HepG2 (cell line): Measurements from ENCODE around the gene TMEM235. TPM values are rescaled to one million over a fixed set of nuclear protein-coding genes. Genes with fewer than 3 reads are reported as not detected.
A peak's percentile ranks its signal among the peaks of the same experiment; 100 is the strongest.

Experiments
- IKZF4 ChIP-seq: sonication (generic); formaldehyde crosslinking; IDR thresholded peaks from 2 replicates; pipeline ENCODE4 v1.5.1; 2020; ENCODE audit warnings: borderline replicate concordance, mild to moderate bottlenecking, low read depth, missing genetic modification reagents; ENCODE audit errors: not compliant biosample characterization
- NRL ChIP-seq: sonication (generic); formaldehyde crosslinking; IDR thresholded peaks from 2 replicates; pipeline ENCODE4 v1.5.0; 2020; ENCODE audit warnings: missing genetic modification reagents, mild to moderate bottlenecking, moderate library complexity, borderline replicate concordance
- PHB2 ChIP-seq: fragments of 450-650 bp; IDR thresholded peaks from 2 replicates; pipeline ENCODE4 v1.6.1; 2018; ENCODE audit not compliant: partially characterized antibody
- SALL1 ChIP-seq: sonication (generic); formaldehyde crosslinking; IDR thresholded peaks from 2 replicates; pipeline ENCODE4 v1.8.0; 2022; ENCODE audit warnings: mild to moderate bottlenecking, missing genetic modification reagents
- SMARCE1 ChIP-seq: fragments of 450-650 bp; IDR thresholded peaks from 2 replicates; pipeline ENCODE4 v1.6.1; 2017; ENCODE audit warnings: borderline replicate concordance
- TRIM24 ChIP-seq: sonication (generic); formaldehyde crosslinking; IDR thresholded peaks from 2 replicates; pipeline ENCODE4 v1.8.0; 2022; ENCODE audit warnings: mild to moderate bottlenecking, missing genetic modification reagents
- ZBTB33 ChIP-seq: sonication (generic); formaldehyde crosslinking; IDR thresholded peaks from 2 replicates; pipeline ENCODE4 v1.4.0; 2020; ENCODE audit warnings: missing genetic modification reagents
- ZFP90 ChIP-seq: sonication (generic); formaldehyde crosslinking; IDR thresholded peaks from 2 replicates; pipeline ENCODE4 v1.8.0; 2022; ENCODE audit warnings: missing genetic modification reagents, mild to moderate bottlenecking, inconsistent platforms, borderline replicate concordance
- ZNF430 ChIP-seq: sonication (generic); formaldehyde crosslinking; IDR thresholded peaks from 2 replicates; pipeline ENCODE4 v1.9.0; 2021; ENCODE audit warnings: mild to moderate bottlenecking, missing genetic modification reagents
- ZNF501 ChIP-seq: sonication (generic); formaldehyde crosslinking; IDR thresholded peaks from 2 replicates; pipeline ENCODE4 v1.5.1; 2020; ENCODE audit warnings: mild to moderate bottlenecking, moderate library complexity, missing genetic modification reagents
- ZNF572 ChIP-seq: sonication (generic); formaldehyde crosslinking; IDR thresholded peaks from 2 replicates; pipeline ENCODE4 v1.5.1; 2020; ENCODE audit warnings: mild to moderate bottlenecking, missing genetic modification reagents
- ZNF713 ChIP-seq: sonication (generic); formaldehyde crosslinking; IDR thresholded peaks from 2 replicates; pipeline ENCODE4 v1.4.0; 2020; ENCODE audit warnings: mild to moderate bottlenecking, missing genetic modification reagents
- ZSCAN22 ChIP-seq: sonication (generic); formaldehyde crosslinking; IDR thresholded peaks from 2 replicates; pipeline ENCODE4 v1.4.0; 2020; ENCODE audit warnings: mild to moderate bottlenecking, missing genetic modification reagents
- polyA plus RNA-seq, 8 experiments: library from polyadenylated mRNA; depleted of rRNA in 3 of 8; stranded (reverse) in 7 of 8; unstranded in 1 of 8; fragments of >200 nt; fragmentation: Illumina TruSeq in 4 of 8; extraction: Trizol in 4 of 8; gene quantifications; 2 replicates each; pipeline versions ENCODE4 v1.2.1 to v1.2.3, GENCODE V29; 2011 to 2016; ENCODE audit warnings: low read depth in 4 of 8, missing spikeins in 1 of 8, mixed read lengths in 1 of 8; ENCODE audit not compliant: insufficient read depth in 1 of 8
- total RNA-seq, 5 experiments: library from RNA; depleted of rRNA; stranded (reverse); fragments of >200 nt; fragmentation: Illumina TruSeq; extraction: Trizol; gene quantifications; 2 replicates each; pipeline ENCODE4 v1.2.3, GENCODE V29; 2016; ENCODE audit warnings: low read depth in 1 of 5
- TF ChIP-seq, protein P1 (sequence below): sonication (generic); formaldehyde crosslinking; IDR thresholded peaks from 2 replicates; pipeline ENCODE4 v1.4.0; 2020; ENCODE audit warnings: mild to moderate bottlenecking, missing genetic modification reagents
- TF ChIP-seq, protein P2 (sequence below): sonication (generic); formaldehyde crosslinking; IDR thresholded peaks from 2 replicates; pipeline ENCODE4 v1.4.0; 2020; ENCODE audit warnings: missing genetic modification reagents, mild to moderate bottlenecking, borderline replicate concordance
- TF ChIP-seq, protein P3 (sequence below): IDR thresholded peaks from 2 replicates; pipeline ENCODE4 v1.6.1; 2016; ENCODE audit warnings: missing compliant biosample characterization, missing genetic modification reagents, borderline replicate concordance
- TF ChIP-seq, protein P4 (sequence below): sonication (generic); formaldehyde crosslinking; conservative IDR thresholded peaks from 2 replicates; pipeline ENCODE4 v1.8.0; 2022; ENCODE audit warnings: mild to moderate bottlenecking, moderate library complexity, missing genetic modification reagents

Gene TMEM235
- total and polyA plus RNA-seq, 2 of the 13 experiments (the other 11 are each of a cell fraction or from before 2014, with no cell fraction given), result not detected

DNA sequence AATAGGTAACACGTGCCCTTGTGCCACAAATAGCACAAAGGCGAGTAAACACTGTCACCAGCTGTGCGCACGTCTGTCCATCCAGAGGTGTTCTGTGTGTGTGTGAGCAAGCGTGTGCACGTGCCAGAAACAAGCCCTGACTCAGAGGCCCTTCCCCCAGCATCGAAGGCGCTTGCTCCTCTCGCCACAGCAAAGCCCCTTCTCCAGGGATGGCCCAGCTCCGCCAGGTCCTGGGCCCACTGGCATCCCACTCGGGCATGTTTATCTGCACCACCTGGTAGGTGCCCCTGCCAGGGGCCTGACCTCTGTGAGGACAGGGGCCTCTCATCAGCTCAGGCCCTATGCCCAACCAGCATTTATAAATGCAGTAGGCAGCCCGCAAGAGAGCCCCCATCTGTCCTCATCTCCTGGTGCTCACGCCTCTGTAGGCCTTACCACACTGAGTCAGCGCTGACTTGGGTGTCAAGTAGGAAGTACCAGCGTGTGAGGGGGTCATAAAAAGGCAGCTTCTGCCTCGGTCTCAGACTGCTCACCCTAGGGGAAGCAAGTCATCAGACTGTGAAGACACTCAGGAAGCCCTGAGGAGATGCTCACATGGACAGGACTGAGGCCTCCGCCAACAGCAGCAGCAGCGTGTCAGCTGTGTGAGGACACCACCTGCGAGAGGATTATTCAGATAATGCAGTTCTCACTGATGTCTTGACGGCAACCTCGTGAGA lies 10.8 kb downstream of the TMEM235 start (continued):
- TF ChIP-seq TRIM24, result 0 out of 2 replicates have a peak, but pooled peaks have one; percentile 13
- TF ChIP-seq, protein P1, sequence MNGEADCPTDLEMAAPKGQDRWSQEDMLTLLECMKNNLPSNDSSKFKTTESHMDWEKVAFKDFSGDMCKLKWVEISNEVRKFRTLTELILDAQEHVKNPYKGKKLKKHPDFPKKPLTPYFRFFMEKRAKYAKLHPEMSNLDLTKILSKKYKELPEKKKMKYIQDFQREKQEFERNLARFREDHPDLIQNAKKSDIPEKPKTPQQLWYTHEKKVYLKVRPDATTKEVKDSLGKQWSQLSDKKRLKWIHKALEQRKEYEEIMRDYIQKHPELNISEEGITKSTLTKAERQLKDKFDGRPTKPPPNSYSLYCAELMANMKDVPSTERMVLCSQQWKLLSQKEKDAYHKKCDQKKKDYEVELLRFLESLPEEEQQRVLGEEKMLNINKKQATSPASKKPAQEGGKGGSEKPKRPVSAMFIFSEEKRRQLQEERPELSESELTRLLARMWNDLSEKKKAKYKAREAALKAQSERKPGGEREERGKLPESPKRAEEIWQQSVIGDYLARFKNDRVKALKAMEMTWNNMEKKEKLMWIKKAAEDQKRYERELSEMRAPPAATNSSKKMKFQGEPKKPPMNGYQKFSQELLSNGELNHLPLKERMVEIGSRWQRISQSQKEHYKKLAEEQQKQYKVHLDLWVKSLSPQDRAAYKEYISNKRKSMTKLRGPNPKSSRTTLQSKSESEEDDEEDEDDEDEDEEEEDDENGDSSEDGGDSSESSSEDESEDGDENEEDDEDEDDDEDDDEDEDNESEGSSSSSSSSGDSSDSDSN, result peak; percentile 18; the same call in 1 of the 2 replicates
- TF ChIP-seq SMARCE1, result no peak
- TF ChIP-seq ZNF713, result 0 out of 2 replicates have a peak, but pooled peaks have one; percentile 63
- peak; percentile 74; the same call in 1 of the 2 replicates for TF ChIP-seq ZBTB33 (CRISPR knock-in tag)
- TF ChIP-seq SALL1 (CRISPR knock-in tag), result peak; percentile 6; the same call in 1 of the 2 replicates
- no peak for TF ChIP-seq IKZF4 (CRISPR knock-in tag)
- TF ChIP-seq, protein P2, sequence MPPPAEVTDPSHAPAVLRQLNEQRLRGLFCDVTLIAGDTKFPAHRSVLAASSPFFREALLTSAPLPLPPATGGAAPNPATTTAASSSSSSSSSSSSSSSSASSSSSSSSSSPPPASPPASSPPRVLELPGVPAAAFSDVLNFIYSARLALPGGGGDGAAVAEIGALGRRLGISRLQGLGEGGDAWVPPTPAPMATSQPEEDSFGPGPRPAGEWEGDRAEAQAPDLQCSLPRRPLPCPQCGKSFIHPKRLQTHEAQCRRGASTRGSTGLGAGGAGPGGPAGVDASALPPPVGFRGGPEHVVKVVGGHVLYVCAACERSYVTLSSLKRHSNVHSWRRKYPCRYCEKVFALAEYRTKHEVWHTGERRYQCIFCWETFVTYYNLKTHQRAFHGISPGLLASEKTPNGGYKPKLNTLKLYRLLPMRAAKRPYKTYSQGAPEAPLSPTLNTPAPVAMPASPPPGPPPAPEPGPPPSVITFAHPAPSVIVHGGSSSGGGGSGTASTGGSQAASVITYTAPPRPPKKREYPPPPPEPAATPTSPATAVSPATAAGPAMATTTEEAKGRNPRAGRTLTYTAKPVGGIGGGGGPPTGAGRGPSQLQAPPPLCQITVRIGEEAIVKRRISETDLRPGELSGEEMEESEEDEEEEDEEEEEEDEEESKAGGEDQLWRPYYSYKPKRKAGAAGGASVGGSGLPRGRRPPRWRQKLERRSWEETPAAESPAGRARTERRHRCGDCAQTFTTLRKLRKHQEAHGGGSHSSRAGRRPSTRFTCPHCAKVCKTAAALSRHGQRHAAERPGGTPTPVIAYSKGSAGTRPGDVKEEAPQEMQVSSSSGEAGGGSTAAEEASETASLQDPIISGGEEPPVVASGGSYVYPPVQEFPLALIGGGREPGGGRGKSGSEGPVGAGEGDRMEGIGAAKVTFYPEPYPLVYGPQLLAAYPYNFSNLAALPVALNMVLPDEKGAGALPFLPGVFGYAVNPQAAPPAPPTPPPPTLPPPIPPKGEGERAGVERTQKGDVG (CRISPR knock-in tag), result no peak; the same call in 1 of the 2 replicates
- TF ChIP-seq NRL (CRISPR knock-in tag), result 0 out of 2 replicates have a peak, but pooled peaks have one; percentile 29
- TF ChIP-seq, protein P3, sequence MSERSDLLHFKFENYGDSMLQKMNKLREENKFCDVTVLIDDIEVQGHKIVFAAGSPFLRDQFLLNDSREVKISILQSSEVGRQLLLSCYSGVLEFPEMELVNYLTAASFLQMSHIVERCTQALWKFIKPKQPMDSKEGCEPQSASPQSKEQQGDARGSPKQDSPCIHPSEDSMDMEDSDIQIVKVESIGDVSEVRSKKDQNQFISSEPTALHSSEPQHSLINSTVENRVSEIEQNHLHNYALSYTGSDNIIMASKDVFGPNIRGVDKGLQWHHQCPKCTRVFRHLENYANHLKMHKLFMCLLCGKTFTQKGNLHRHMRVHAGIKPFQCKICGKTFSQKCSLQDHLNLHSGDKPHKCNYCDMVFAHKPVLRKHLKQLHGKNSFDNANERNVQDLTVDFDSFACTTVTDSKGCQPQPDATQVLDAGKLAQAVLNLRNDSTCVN, result peak; percentile 9; the same call in 1 of the 2 replicates
- TF ChIP-seq ZNF501 (CRISPR knock-in tag), result 0 out of 2 replicates have a peak, but pooled peaks have one; percentile 35
- 0 out of 2 replicates have a peak, but pooled peaks have one; percentile 39 for TF ChIP-seq ZFP90 (CRISPR knock-in tag)
- TF ChIP-seq ZNF430 (CRISPR knock-in tag), result 0 out of 2 replicates have a peak, but pooled peaks have one; percentile 35
- no peak for TF ChIP-seq PHB2
- TF ChIP-seq ZSCAN22, result no peak
- TF ChIP-seq, protein P4, sequence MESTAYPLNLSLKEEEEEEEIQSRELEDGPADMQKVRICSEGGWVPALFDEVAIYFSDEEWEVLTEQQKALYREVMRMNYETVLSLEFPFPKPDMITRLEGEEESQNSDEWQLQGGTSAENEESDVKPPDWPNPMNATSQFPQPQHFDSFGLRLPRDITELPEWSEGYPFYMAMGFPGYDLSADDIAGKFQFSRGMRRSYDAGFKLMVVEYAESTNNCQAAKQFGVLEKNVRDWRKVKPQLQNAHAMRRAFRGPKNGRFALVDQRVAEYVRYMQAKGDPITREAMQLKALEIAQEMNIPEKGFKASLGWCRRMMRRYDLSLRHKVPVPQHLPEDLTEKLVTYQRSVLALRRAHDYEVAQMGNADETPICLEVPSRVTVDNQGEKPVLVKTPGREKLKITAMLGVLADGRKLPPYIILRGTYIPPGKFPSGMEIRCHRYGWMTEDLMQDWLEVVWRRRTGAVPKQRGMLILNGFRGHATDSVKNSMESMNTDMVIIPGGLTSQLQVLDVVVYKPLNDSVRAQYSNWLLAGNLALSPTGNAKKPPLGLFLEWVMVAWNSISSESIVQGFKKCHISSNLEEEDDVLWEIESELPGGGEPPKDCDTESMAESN (CRISPR knock-in tag), result 0 out of 2 replicates have a peak, but pooled peaks have one; percentile 4
- no peak for TF ChIP-seq ZNF572 (CRISPR knock-in tag)
